IMR-90 (cell line): ENCODE results near the gene TRNAU1AP. TPM values are rescaled to one million over a fixed set of nuclear protein-coding genes. Genes with fewer than 3 reads are reported as not detected.

Experiments used
- ATAC-seq: fragments of 200-7000 bp; cut with Tn5 transposase; 2 replicates; pipeline ENCODE4 v1.9.1; 2020; ENCODE audit warnings: low read depth, mild to moderate bottlenecking, moderate library complexity
- BruUV-seq: library from RNA; stranded (reverse); fragments of 400-500 nt; replicated peaks from 2 replicates; lab custom pipeline; 2021; lab: Mats Ljungman, UMichigan
- CTCF ChIA-PET: fragments of 300-600 bp; formaldehyde crosslinking; extraction: SDS; loops from one replicate; lab custom pipeline; 2021; ENCODE audit warnings: antibody characterized with exemption; lab: Yijun Ruan, JAX
- POLR2A ChIA-PET: fragments of 300-600 bp; sonication (Branson Sonifier 250); formaldehyde crosslinking; loops from one replicate; lab custom pipeline; 2022; ENCODE audit warnings: antibody characterized with exemption; ENCODE audit not compliant: unreplicated experiment; lab: Charles Lee
- DNase-seq: peaks from one replicate; pipeline ENCODE4 v3.0.0; 2013
- H2AFZ ChIP-seq: replicated peaks from 2 replicates; pipeline ENCODE3; 2013; ENCODE audit warnings: low read length, mild to moderate bottlenecking; ENCODE audit not compliant: poor library complexity
- H2AK5ac ChIP-seq: 2 replicates; pipeline ENCODE4 v1.6.1; 2013; ENCODE audit warnings: low read depth, low read length, inconsistent platforms
- H2AK9ac ChIP-seq: replicated peaks from 2 replicates; pipeline ENCODE3; 2013; ENCODE audit warnings: mild to moderate bottlenecking, low read depth, low read length, moderate library complexity; ENCODE audit not compliant: poor library complexity
- H2BK120ac ChIP-seq: 2 replicates; pipeline ENCODE4 v1.6.1; 2013; ENCODE audit warnings: low read depth, low read length, inconsistent platforms
- H2BK15ac ChIP-seq: 3 replicates; pipeline ENCODE4 v1.6.1; 2013; ENCODE audit warnings: low read depth, low read length, inconsistent platforms
- H2BK20ac ChIP-seq: 2 replicates; pipeline ENCODE4 v1.6.1; 2013; ENCODE audit warnings: low read depth, mild to moderate bottlenecking, inconsistent platforms, low read length, moderate library complexity
- H2BK5ac ChIP-seq: 2 replicates; pipeline ENCODE4 v1.6.1; 2013; ENCODE audit warnings: mild to moderate bottlenecking, low read depth, low read length, inconsistent platforms; ENCODE audit not compliant: poor library complexity, severe bottlenecking
- H3K14ac ChIP-seq: replicated peaks from 2 replicates; pipeline ENCODE4 v1.6.1; 2013; ENCODE audit warnings: low read depth, low read length, inconsistent platforms
- H3K18ac ChIP-seq: 2 replicates; pipeline ENCODE4 v1.6.1; 2013; ENCODE audit warnings: low read depth, low read length, control low read depth
- H3K23ac ChIP-seq: 2 replicates; pipeline ENCODE4 v1.6.1; 2013; ENCODE audit warnings: low read depth, low read length, inconsistent platforms
- H3K27ac ChIP-seq: 2 replicates; pipeline ENCODE4 v1.5.1; 2013; ENCODE audit warnings: mild to moderate bottlenecking, control low read depth, low read length; ENCODE audit not compliant: insufficient read depth
- H3K27me3 ChIP-seq: 2 replicates; pipeline ENCODE4 v1.6.1; 2013; ENCODE audit warnings: low read length; ENCODE audit not compliant: control insufficient read depth, insufficient read depth
- H3K36me3 ChIP-seq: 2 replicates; pipeline ENCODE4 v1.6.1; 2013; ENCODE audit warnings: low read length, mixed read lengths; ENCODE audit not compliant: control insufficient read depth, insufficient read depth
- H3K4ac ChIP-seq: 2 replicates; pipeline ENCODE4 v1.6.1; 2013; ENCODE audit warnings: low read depth, low read length, inconsistent platforms
- H3K4me1 ChIP-seq: 2 replicates; pipeline ENCODE4 v1.6.1; 2013; ENCODE audit warnings: low read length, mixed read lengths; ENCODE audit not compliant: control insufficient read depth, insufficient read depth
- H3K4me2 ChIP-seq: 2 replicates; pipeline ENCODE4 v1.6.1; 2013; ENCODE audit warnings: low read depth, mild to moderate bottlenecking, control low read depth, low read length, moderate library complexity
- H3K4me3 ChIP-seq: 2 replicates; pipeline ENCODE4 v1.5.1; 2013; ENCODE audit warnings: low read depth, mild to moderate bottlenecking, control low read depth, low read length, moderate library complexity; ENCODE audit not compliant: insufficient read depth
- H3K56ac ChIP-seq: 2 replicates; pipeline ENCODE4 v1.6.1; 2013; ENCODE audit warnings: low read length, inconsistent platforms; ENCODE audit not compliant: insufficient read depth; ENCODE audit errors: extremely low read depth
- H3K79me1 ChIP-seq, 2 experiments: 2 replicates each; pipeline ENCODE4 v1.6.1; 2013; ENCODE audit warnings: low read length in 2 of 2, inconsistent platforms in 1 of 2, low read depth in 1 of 2
- H3K9ac ChIP-seq: 2 replicates; pipeline ENCODE4 v1.6.1; 2013; ENCODE audit warnings: low read depth, low read length, control low read depth
- H3K9me1 ChIP-seq: 2 replicates; pipeline ENCODE4 v1.6.1; 2013; ENCODE audit warnings: low read length, inconsistent platforms; ENCODE audit not compliant: insufficient read depth
- H3K9me3 ChIP-seq: 2 replicates; pipeline ENCODE4 v1.6.1; 2013; ENCODE audit warnings: low read length; ENCODE audit not compliant: control insufficient read depth, insufficient read depth
- H4K20me1 ChIP-seq: 2 replicates; pipeline ENCODE4 v1.6.1; 2013; ENCODE audit warnings: low read length, inconsistent platforms; ENCODE audit not compliant: insufficient read depth
- H4K5ac ChIP-seq: 2 replicates; pipeline ENCODE4 v1.6.1; 2013; ENCODE audit warnings: mild to moderate bottlenecking, low read depth, low read length, control low read depth
- H4K8ac ChIP-seq, 2 experiments: 2 replicates each; pipeline ENCODE4 v1.6.1; 2013; ENCODE audit warnings: low read depth in 2 of 2, low read length in 2 of 2, control low read depth in 1 of 2, inconsistent platforms in 1 of 2
- H4K91ac ChIP-seq: 2 replicates; pipeline ENCODE4 v1.6.1; 2013; ENCODE audit warnings: low read depth, low read length, inconsistent platforms; ENCODE audit not compliant: insufficient read depth
- CHD1 ChIP-seq: IDR thresholded peaks from 2 replicates; pipeline ENCODE4 v1.6.1; 2012; ENCODE audit warnings: low read depth, low read length, improper control_type of control experiment
- FOS ChIP-seq: fragments of 150-350 bp; IDR thresholded peaks from 2 replicates; pipeline ENCODE4 v1.6.1; 2016; ENCODE audit warnings: low read depth, low read length
- RFX5 ChIP-seq: IDR thresholded peaks from 2 replicates; pipeline ENCODE4 v1.8.0; 2012; ENCODE audit warnings: low read depth, mild to moderate bottlenecking, low read length, moderate library complexity
- WGBS, 2 experiments: methylation state at CpG; one replicate each; pipeline versions ENCODE4 v1.1.5 to v1.1.7; 2013; ENCODE audit warnings: missing lambda C conversion rate in 2 of 2; ENCODE audit not compliant: insufficient read length in 1 of 2; ENCODE audit errors: extremely low coverage in 2 of 2; 5-methylcytosine and 5-hydroxymethylcytosine counted together
- dilution Hi-C: fragments of 300-500 bp; cut with HindIII; formaldehyde crosslinking; loops from one replicate; pipeline ENCODE4 v1.14.3; 2018; ENCODE audit warnings: low sequenced_read_pairs; ENCODE audit not compliant: unreplicated experiment
- in situ Hi-C: fragments of 300-500 bp; cut with MboI; formaldehyde crosslinking; loops from 3 replicates; pipeline ENCODE4 v1.14.3; 2019; ENCODE audit warnings: low sequenced_read_pairs, inconsistent platforms, mixed read lengths
- intact Hi-C: fragments of 100-400 bp; cut with micrococcal nuclease; formaldehyde crosslinking; loops from 2 replicates; pipeline ENCODE4 v1.10.0; 2022
- polyA plus RNA-seq, 3 experiments: library from polyadenylated mRNA; depleted of rRNA; stranded (reverse); fragments of >200 nt; gene quantifications; 2 replicates each; pipeline ENCODE4 v1.2.3, GENCODE V29; 2012; ENCODE audit warnings: low replicate concordance in 1 of 3
- total RNA-seq: library from RNA; depleted of rRNA; stranded (reverse); fragments of >200 nt; gene quantifications from 2 replicates; pipeline ENCODE4 v1.2.3, GENCODE V29; 2012
- TF ChIP-seq, protein P1 (sequence below): fragments of 150-350 bp; IDR thresholded peaks from 2 replicates; pipeline ENCODE4 v1.6.1; 2016; ENCODE audit warnings: low read depth, mild to moderate bottlenecking, low read length, moderate library complexity, borderline replicate concordance

TRNAU1AP gene
- total and polyA plus RNA-seq, 2 of the 4 experiments (the other 2 are of a cell fraction), result 23.3 to 23.8 TPM

DNA sequence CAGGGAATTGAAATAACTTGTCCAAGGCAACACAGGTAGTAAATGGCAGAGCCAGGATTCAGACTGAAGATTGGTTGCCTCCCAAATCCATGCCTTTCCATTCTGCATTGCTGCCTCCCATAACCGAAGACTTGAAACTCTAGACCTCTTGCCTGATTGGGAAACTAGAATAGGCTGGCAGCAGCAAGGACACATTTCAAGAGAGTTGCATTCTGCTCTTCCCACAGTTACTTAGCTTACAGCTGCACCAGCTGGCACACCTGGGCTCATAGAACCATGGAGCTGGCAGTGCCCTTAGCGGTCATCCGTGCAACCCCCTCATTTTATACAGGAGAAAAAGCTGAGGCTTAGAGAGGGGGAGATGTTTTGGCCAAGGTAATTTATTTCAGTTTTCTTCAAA lies 8.0 kb downstream of the TRNAU1AP start:
- no peak overlapping the region for H2BK20ac ChIP-seq
- H3K4me2 ChIP-seq, result no peak overlapping the region
- H3K9ac ChIP-seq, result no peak overlapping the region
- no peak overlapping the region for H2AK5ac ChIP-seq
- no CpG with 5 or more reads among the region's 3 CpGs for WGBS, 2 experiments
- ChIA-PET CTCF (no interaction called here), POLR2A (no interaction called here)
- no peak overlapping the region for H4K8ac ChIP-seq
- no peaks in the 10 kb centered on the region for H3K4me1 ChIP-seq
- no peak overlapping the region for H4K5ac ChIP-seq
- ATAC-seq (no peak), DNase-seq (no peak)
- no peaks in the 10 kb centered on the region for H4K20me1 ChIP-seq
- no peak overlapping the region for H2BK5ac ChIP-seq
- peaks cover 42% of the 10 kb centered on the region for H3K36me3 ChIP-seq
- H3K9me1 ChIP-seq, result no peaks in the 10 kb centered on the region
- H3K4me3 ChIP-seq, result no peak overlapping the region
- TF ChIP-seq FOS (no peak), RFX5 (no peak), CHD1 (no peak)
- TF ChIP-seq, protein P1, sequence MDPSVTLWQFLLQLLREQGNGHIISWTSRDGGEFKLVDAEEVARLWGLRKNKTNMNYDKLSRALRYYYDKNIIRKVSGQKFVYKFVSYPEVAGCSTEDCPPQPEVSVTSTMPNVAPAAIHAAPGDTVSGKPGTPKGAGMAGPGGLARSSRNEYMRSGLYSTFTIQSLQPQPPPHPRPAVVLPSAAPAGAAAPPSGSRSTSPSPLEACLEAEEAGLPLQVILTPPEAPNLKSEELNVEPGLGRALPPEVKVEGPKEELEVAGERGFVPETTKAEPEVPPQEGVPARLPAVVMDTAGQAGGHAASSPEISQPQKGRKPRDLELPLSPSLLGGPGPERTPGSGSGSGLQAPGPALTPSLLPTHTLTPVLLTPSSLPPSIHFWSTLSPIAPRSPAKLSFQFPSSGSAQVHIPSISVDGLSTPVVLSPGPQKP, result no peak
- dilution Hi-C loops, result no loop called here
- H2BK120ac ChIP-seq, result no peak overlapping the region
- no peaks in the 10 kb centered on the region for H3K9me3 ChIP-seq
- no peaks in the 10 kb centered on the region for H3K27me3 ChIP-seq
- no peak overlapping the region for H4K91ac ChIP-seq
- peak overlapping the region; percentile 23 for H2AFZ ChIP-seq
- H3K23ac ChIP-seq, result no peak overlapping the region
- no peak overlapping the region for H3K27ac ChIP-seq
- no peak overlapping the region for H2AK9ac ChIP-seq
- in situ Hi-C loops, result no loop called here
- no peak overlapping the region for H2BK15ac ChIP-seq
- H3K4ac ChIP-seq, result no peak overlapping the region
- peaks cover 6% of the 10 kb centered on the region in 2 experiments; a peak in 2 of 4 replicates for H3K79me1 ChIP-seq
- no peak overlapping the region for H3K18ac ChIP-seq
- H3K56ac ChIP-seq, result no peak overlapping the region
- no TSS peak for BruUV-seq
- intact Hi-C loops, result no loop called here
- H3K14ac ChIP-seq, result no peak overlapping the region
